ENCODE measurements around the gene MT1G. TPM values are rescaled to one million over a fixed set of nuclear protein-coding genes. Genes with fewer than 3 reads are reported as not detected.
A peak's percentile ranks its signal among the peaks of the same experiment; 100 is the strongest.

The MT1G gene
- total RNA-seq, 1 donor: not detected

- TF ChIP-seq, protein P1, sequence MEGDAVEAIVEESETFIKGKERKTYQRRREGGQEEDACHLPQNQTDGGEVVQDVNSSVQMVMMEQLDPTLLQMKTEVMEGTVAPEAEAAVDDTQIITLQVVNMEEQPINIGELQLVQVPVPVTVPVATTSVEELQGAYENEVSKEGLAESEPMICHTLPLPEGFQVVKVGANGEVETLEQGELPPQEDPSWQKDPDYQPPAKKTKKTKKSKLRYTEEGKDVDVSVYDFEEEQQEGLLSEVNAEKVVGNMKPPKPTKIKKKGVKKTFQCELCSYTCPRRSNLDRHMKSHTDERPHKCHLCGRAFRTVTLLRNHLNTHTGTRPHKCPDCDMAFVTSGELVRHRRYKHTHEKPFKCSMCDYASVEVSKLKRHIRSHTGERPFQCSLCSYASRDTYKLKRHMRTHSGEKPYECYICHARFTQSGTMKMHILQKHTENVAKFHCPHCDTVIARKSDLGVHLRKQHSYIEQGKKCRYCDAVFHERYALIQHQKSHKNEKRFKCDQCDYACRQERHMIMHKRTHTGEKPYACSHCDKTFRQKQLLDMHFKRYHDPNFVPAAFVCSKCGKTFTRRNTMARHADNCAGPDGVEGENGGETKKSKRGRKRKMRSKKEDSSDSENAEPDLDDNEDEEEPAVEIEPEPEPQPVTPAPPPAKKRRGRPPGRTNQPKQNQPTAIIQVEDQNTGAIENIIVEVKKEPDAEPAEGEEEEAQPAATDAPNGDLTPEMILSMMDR (IDR thresholded peaks at IDR 0.05; ENCODE audit: insufficient read depth, low read length): no peak
- DNase-seq (ENCODE audit: low read depth): no peak
- no peak overlapping the region for H3K4me3 ChIP-seq (ENCODE audit: low read depth, low read length)
These were observed 18.9 kb upstream of the MT1G start for GRCh38 chr16:56686758-56687157.

DNA sequence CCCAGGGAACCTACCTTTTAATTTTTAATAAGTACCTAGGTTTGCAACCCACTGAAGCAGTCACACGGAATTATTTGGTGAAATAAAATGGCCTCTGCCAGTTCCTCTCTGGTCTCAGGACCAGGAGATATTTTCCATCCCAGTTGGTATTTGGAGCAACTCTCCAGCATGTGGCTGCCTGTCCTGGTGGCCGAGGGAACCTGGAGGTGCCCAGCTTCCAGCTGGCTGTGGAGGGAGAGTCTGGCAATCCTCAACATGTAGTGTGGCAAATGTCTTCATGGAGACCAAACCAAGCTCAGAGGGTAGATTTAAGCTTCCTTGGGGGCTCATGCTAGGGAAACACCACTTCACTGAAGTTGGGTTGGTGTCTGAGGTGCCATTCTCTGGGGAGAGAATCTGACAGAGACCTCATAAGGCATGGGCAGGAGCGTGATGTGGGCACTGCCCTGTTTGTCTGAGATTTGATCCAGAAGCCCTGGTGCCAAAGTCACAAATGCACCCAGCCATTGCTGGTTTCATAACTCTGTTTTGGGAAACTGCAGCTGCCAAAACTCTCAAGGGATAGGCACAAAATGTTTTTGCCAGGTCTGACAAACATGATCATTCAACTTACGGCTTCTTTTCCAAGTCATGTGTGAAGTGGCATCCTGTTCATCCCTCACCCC is 17.2 kb upstream of the MT1G start:
- DNase-seq (ENCODE audit: low read depth): no peak
- TF ChIP-seq, protein P1 (IDR thresholded peaks at IDR 0.05; ENCODE audit: insufficient read depth, low read length): no peak
- no peak overlapping the region for H3K4me3 ChIP-seq (ENCODE audit: low read depth, low read length)

DNA sequence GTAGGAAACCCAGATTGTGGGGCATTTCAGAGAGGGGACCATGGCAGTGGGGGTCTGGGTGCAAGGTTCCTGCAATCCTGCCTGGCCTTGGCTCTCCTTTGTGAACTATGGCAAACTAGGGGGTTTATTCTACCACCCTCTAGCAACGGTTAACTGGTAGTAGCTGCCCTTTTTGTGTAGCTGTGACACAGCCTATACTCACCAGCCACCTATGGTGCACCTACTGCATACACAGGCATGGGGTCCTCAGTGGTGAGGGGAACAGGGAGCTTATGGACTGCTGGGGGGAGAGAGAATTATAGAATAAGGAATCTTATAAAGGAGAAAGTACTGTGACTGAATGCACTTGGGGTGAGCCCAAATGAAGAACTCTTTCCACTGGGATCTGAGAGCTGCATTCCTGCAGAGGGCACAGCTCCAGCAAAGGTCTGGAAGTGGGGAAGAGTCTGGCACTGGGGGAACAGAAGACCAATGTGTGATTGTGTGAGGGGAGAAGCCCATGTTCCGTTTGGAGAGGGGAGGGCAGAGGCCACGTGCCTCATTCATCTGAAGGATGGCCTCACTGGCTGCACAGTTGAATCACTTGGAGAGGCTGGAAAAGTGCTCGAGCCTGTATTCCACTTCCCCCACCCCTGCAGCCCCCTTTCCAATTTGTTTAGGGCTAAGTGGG is 16.5 kb upstream of the MT1G start:
- H3K4me3 ChIP-seq (ENCODE audit: low read depth, low read length): no peak overlapping the region
- TF ChIP-seq, protein P1 (IDR thresholded peaks at IDR 0.05; ENCODE audit: insufficient read depth, low read length): no peak
- DNase-seq (ENCODE audit: low read depth): no peak

- peak overlapping the region; percentile 79 for H3K4me3 ChIP-seq (ENCODE audit: low read depth, low read length)
- no peak for DNase-seq (ENCODE audit: low read depth)
- TF ChIP-seq, protein P1 (IDR thresholded peaks at IDR 0.05; ENCODE audit: insufficient read depth, low read length): no peak
These were observed 15.7 kb upstream of the MT1G start for GRCh38 chr16:56683424-56684172.

DNA sequence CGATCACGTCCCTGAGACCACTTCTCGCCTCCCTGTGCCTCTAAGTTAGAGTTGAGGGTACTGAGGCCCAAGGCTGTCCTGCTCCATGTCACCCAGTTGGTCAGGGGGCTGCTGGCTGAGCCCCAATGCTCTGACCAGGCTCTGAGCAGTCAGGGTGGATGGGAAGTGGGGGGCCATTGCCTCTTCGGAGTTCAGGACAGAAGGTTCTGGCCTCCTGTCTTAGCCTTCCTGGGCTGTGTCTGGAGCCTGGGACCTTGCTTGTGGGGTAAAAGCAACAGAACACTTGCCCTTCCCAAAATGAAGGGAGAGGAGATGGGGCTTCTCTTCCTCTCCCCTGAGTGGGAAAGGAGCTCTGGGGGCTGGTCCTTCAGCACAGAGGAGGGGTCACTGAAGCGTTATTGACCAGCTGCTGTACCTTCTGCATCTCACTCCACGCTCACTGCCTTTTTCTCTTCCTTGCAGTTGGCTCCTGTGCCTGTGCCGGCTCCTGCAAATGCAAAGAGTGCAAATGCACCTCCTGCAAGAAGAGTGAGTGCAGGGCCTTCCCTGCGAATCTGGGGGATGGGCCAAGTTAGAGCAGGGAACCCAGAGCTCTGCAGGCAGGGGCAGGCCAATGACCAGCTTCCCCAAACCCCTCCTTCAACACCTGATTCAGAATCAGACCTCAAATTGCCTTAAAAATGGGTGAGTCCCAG is 15.0 kb upstream of the MT1G start:
- peak overlapping the region; percentile 79 for H3K4me3 ChIP-seq (ENCODE audit: low read depth, low read length)
- DNase-seq (ENCODE audit: low read depth): no peak
- TF ChIP-seq, protein P1 (IDR thresholded peaks at IDR 0.05; ENCODE audit: insufficient read depth, low read length): no peak

- peak within 1 kb of the TSS; percentile 79 for H3K4me3 ChIP-seq (ENCODE audit: low read depth, low read length)
- peak; percentile 89 for DNase-seq (ENCODE audit: low read depth)
- TF ChIP-seq, protein P1 (IDR thresholded peaks at IDR 0.05; ENCODE audit: insufficient read depth, low read length): no peak
These were observed 14.3 kb upstream of the MT1G start, which contains the start of gene MT1X for GRCh38 chr16:56681939-56682702. TSS of gene MT1X (plus strand) at chr16:56682470. CDS start at chr16:56682541, 71 bp downstream.

All from fibroblast of the aortic adventitia (primary cell).